Endothelial cell of umbilical vein (primary cell): ENCODE measurements around the gene A3GALT2. TPM values are rescaled to one million over a fixed set of nuclear protein-coding genes. Genes with fewer than 3 reads are reported as not detected.

ENCODE experiments used
- BruUV-seq: library from RNA; stranded (reverse); fragments of 400-500 nt; replicated peaks from 2 replicates; lab custom pipeline; 2021; lab: Mats Ljungman, UMichigan
- CTCF ChIA-PET: fragments of 300-600, 350-600 bp; sonication (Branson Sonifier 250); formaldehyde crosslinking; loops from one replicate; lab custom pipeline; 2021; ENCODE audit warnings: antibody characterized with exemption, inconsistent platforms; lab: Charles Lee
- POLR2A ChIA-PET: fragments of 300-600, 350-600 bp; sonication (Branson Sonifier 250); formaldehyde crosslinking; loops from one replicate; lab custom pipeline; 2021; ENCODE audit warnings: antibody characterized with exemption, inconsistent platforms; lab: Charles Lee
- DNase-seq: peaks from one replicate; pipeline ENCODE4 v3.0.0-alpha.2; 2011; ENCODE audit warnings: low read depth, low spot score
- FAIRE-seq: peaks from 2 replicates; lab custom pipeline; 2011; peaks lifted over from hg19 to GRCh38; lab: Jason Lieb, UNC
- H2AFZ ChIP-seq: 2 replicates; pipeline ENCODE4 v1.6.0; 2012; ENCODE audit warnings: low read depth, low read length, control low read depth, inconsistent platforms
- H3K27ac ChIP-seq: 2 replicates; pipeline ENCODE4 v1.5.1; 2011; ENCODE audit warnings: low read depth, mild to moderate bottlenecking, control low read depth, low read length, moderate library complexity; ENCODE audit not compliant: insufficient read depth
- H3K27me3 ChIP-seq, 2 experiments: 2 replicates each; pipeline versions ENCODE4 v1.6.0 to v1.6.1; 2011; ENCODE audit warnings: low read length in 2 of 2, mixed read lengths in 1 of 2; ENCODE audit not compliant: control insufficient read depth in 2 of 2, insufficient read depth in 2 of 2
- H3K36me3 ChIP-seq, 2 experiments: 2 replicates in 1 of 2; 3 replicates in 1 of 2; pipeline ENCODE4 v1.5.1; 2011; ENCODE audit warnings: low read length in 2 of 2, mild to moderate bottlenecking in 1 of 2, moderate library complexity in 1 of 2; ENCODE audit not compliant: control insufficient read depth in 2 of 2, insufficient read depth in 2 of 2; ENCODE audit errors: extremely low read depth in 1 of 2
- H3K4me1 ChIP-seq: 3 replicates; pipeline ENCODE4 v1.5.1; 2011; ENCODE audit warnings: mild to moderate bottlenecking, low read length; ENCODE audit not compliant: control insufficient read depth, insufficient read depth; ENCODE audit errors: extremely low read depth
- H3K4me2 ChIP-seq: 2 replicates; pipeline ENCODE4 v1.6.1; 2011; ENCODE audit warnings: low read length, control low read depth, mixed read lengths; ENCODE audit not compliant: insufficient read depth
- H3K4me3 ChIP-seq, 3 experiments: fragments of 200-600 bp in 1 of 3; sonication (generic), shearing (Covaris generic) in 1 of 3; replicated peaks in 1 of 3; 2 replicates each; pipeline ENCODE4 v1.5.1; 2011 to 2016; ENCODE audit warnings: control low read depth in 3 of 3, low read length in 3 of 3, mild to moderate bottlenecking in 2 of 3, inconsistent platforms in 1 of 3, low read depth in 1 of 3, moderate library complexity in 1 of 3; ENCODE audit not compliant: insufficient read depth in 1 of 3
- H3K79me2 ChIP-seq: 2 replicates; pipeline ENCODE4 v1.6.0; 2012; ENCODE audit warnings: low read length, inconsistent platforms; ENCODE audit not compliant: control insufficient read depth, insufficient read depth
- H3K9ac ChIP-seq: replicated peaks from 2 replicates; pipeline ENCODE3; 2011; ENCODE audit warnings: low read length, control low read depth; ENCODE audit not compliant: insufficient read depth; ENCODE audit errors: extremely low read depth
- H3K9me1 ChIP-seq: replicated peaks from 3 replicates; pipeline ENCODE4 v1.6.0; 2011; ENCODE audit warnings: mild to moderate bottlenecking, low read length; ENCODE audit not compliant: control insufficient read depth, insufficient read depth; ENCODE audit errors: extremely low read depth
- H3K9me3 ChIP-seq: replicated peaks from 2 replicates; pipeline ENCODE4 v1.5.1; 2012; ENCODE audit warnings: low read length, inconsistent platforms; ENCODE audit not compliant: control insufficient read depth, insufficient read depth
- H4K20me1 ChIP-seq: replicated peaks from 2 replicates; pipeline ENCODE3; 2011; ENCODE audit warnings: mild to moderate bottlenecking, low read length; ENCODE audit not compliant: control insufficient read depth, insufficient read depth; ENCODE audit errors: extremely low read depth
- EZH2 ChIP-seq: IDR thresholded peaks from 2 replicates; pipeline ENCODE4 v1.6.1; 2012; ENCODE audit warnings: borderline replicate concordance, low read depth, mild to moderate bottlenecking, moderate library complexity, low read length, inconsistent platforms; ENCODE audit not compliant: severe bottlenecking
- FOS ChIP-seq: IDR thresholded peaks from 2 replicates; pipeline ENCODE4 v1.6.1; 2011; ENCODE audit warnings: mild to moderate bottlenecking, low read length, moderate library complexity, borderline replicate concordance; ENCODE audit not compliant: insufficient read depth
- GATA2 ChIP-seq: IDR thresholded peaks from 2 replicates; pipeline ENCODE4 v1.7.0; 2011; ENCODE audit warnings: low read depth, mild to moderate bottlenecking, moderate library complexity, mixed read lengths, low read length; ENCODE audit not compliant: insufficient read length, insufficient read depth
- JUN ChIP-seq: IDR thresholded peaks from 2 replicates; pipeline ENCODE4 v1.6.1; 2011; ENCODE audit warnings: borderline replicate concordance, low read depth; ENCODE audit not compliant: insufficient read length, insufficient read depth
- MAX ChIP-seq: IDR thresholded peaks from 2 replicates; pipeline ENCODE4 v1.6.1; 2011; ENCODE audit not compliant: insufficient read depth, insufficient read length
- MYC ChIP-seq: IDR thresholded peaks from one replicate; pipeline ENCODE4 v1.6.1; 2011; ENCODE audit warnings: mild to moderate bottlenecking, low read depth, low read length
- POLR2A ChIP-seq: IDR thresholded peaks from 2 replicates; pipeline ENCODE4 v1.6.1; 2012; ENCODE audit warnings: low read depth, mild to moderate bottlenecking, control low read depth, low read length
- POLR2AphosphoS5 ChIP-seq: IDR thresholded peaks from 2 replicates; pipeline ENCODE4 v1.6.1; 2012; ENCODE audit warnings: low read depth, mild to moderate bottlenecking, control low read depth, low read length, moderate library complexity; ENCODE audit not compliant: insufficient read depth
- dilution Hi-C: fragments of 300-500 bp; cut with MboI; formaldehyde crosslinking; loops from one replicate; pipeline ENCODE4 v1.15.0; 2019; ENCODE audit warnings: low sequenced_read_pairs; ENCODE audit not compliant: extremely low pct_ligation_motif_present
- intact Hi-C: fragments of 100-400 bp; cut with micrococcal nuclease; formaldehyde crosslinking; loops from one replicate; pipeline ENCODE4 v1.10.0; 2022
- polyA plus RNA-seq, 4 experiments: library from polyadenylated mRNA; depleted of rRNA in 3 of 4; stranded (reverse) in 3 of 4; unstranded in 1 of 4; fragments of >200 nt; gene quantifications; 2 replicates each; pipeline versions ENCODE4 v1.2.1 to v1.2.3, GENCODE V29; 2011 to 2012; ENCODE audit warnings: missing spikeins in 1 of 4
- total RNA-seq: library from RNA; stranded (reverse); gene quantifications from 2 replicates; pipeline ENCODE4 v1.2.3, GENCODE V29; 2021
- TF ChIP-seq, protein P1 (sequence below), 2 donors: IDR thresholded peaks; 1 replicate in 1 of 2; 2 replicates in 1 of 2; pipeline ENCODE4 v1.5.1; 2011; ENCODE audit warnings: low read length in 2 of 2, mild to moderate bottlenecking in 2 of 2, moderate library complexity in 2 of 2, control low read depth in 1 of 2, inconsistent platforms in 1 of 2, low read depth in 1 of 2; ENCODE audit not compliant: insufficient read depth in 1 of 2; ENCODE audit errors: extremely low read depth in 1 of 2

The A3GALT2 gene
- total and polyA plus RNA-seq, 2 donors (not counting 3 experiments of a cell fraction or from before 2014, with no cell fraction given): not detected

GRCh38 chr1:33324677-33325575 lies 4.0 kb upstream of the A3GALT2 start:
- Histone ChIP-seq H3K27me3 (no peaks in the 10 kb centered on the region), H3K27ac (no peak overlapping the region), H4K20me1 (no peaks in the 10 kb centered on the region), H3K36me3 (peaks cover 40 to 63% of the 10 kb centered on the region in 2 experiments), H3K9ac (no peak overlapping the region), H3K9me1 (no peaks in the 10 kb centered on the region), H3K9me3 (no peaks in the 10 kb centered on the region), H3K79me2 (peaks cover 2% of the 10 kb centered on the region), H2AFZ (no peak overlapping the region), H3K4me1 (no peaks in the 10 kb centered on the region), H3K4me3 (no peak overlapping the region), H3K4me2 (no peak overlapping the region)
- ChIA-PET POLR2A (no interaction called here), CTCF (interaction anchor here (1.3 kb wide), 1 partner anchor 9 kb away, joined by 3 read pairs; no protein-coding TSS in a partner anchor)
- FAIRE-seq (no peak), DNase-seq (no peak)
- no TSS peak for BruUV-seq
- TF ChIP-seq FOS (no peak), POLR2A (no peak), JUN (no peak), MYC (no peak), GATA2 (no peak), EZH2 (no peak), MAX (no peak), POLR2AphosphoS5 (no peak)
- TF ChIP-seq, protein P1, sequence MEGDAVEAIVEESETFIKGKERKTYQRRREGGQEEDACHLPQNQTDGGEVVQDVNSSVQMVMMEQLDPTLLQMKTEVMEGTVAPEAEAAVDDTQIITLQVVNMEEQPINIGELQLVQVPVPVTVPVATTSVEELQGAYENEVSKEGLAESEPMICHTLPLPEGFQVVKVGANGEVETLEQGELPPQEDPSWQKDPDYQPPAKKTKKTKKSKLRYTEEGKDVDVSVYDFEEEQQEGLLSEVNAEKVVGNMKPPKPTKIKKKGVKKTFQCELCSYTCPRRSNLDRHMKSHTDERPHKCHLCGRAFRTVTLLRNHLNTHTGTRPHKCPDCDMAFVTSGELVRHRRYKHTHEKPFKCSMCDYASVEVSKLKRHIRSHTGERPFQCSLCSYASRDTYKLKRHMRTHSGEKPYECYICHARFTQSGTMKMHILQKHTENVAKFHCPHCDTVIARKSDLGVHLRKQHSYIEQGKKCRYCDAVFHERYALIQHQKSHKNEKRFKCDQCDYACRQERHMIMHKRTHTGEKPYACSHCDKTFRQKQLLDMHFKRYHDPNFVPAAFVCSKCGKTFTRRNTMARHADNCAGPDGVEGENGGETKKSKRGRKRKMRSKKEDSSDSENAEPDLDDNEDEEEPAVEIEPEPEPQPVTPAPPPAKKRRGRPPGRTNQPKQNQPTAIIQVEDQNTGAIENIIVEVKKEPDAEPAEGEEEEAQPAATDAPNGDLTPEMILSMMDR (IDR thresholded peaks at IDR 0.05; ENCODE audit: extremely low read depth in 1 of 2, insufficient read depth in 1 of 2, low read depth in 1 of 2, low read length in 2 of 2): no peak
- dilution Hi-C loops (no loop called here), intact Hi-C loops (no loop called here)
